BE2C (cell line): ENCODE data around the gene ARHGEF38.
A peak's percentile ranks its signal among the peaks of the same experiment; 100 is the strongest.

Source experiments
- DNase-seq: peaks from one replicate; pipeline ENCODE4 v3.0.0-alpha.2; 2020
- H3K27me3 ChIP-seq: fragments of 250-450 bp; sonication (Bioruptor Pico); 2 replicates; pipeline ENCODE4 v1.5.1; 2020; ENCODE audit warnings: mild to moderate bottlenecking
- H3K36me3 ChIP-seq: fragments of 250-450 bp; sonication (Bioruptor Pico); 2 replicates; pipeline ENCODE4 v1.5.1; 2020; ENCODE audit warnings: mild to moderate bottlenecking
- H3K4me1 ChIP-seq: fragments of 250-450 bp; sonication (Bioruptor Pico); 2 replicates; pipeline ENCODE4 v1.5.1; 2020
- H3K4me3 ChIP-seq: 2 replicates; pipeline ENCODE4 v1.5.1; 2011; ENCODE audit warnings: low read depth, low read length
- H3K9me3 ChIP-seq: fragments of 250-450 bp; sonication (Bioruptor Pico); 2 replicates; pipeline ENCODE4 v1.5.1; 2020
- TF ChIP-seq, protein P1 (sequence below): IDR thresholded peaks from 2 replicates; pipeline ENCODE4 v1.5.1; 2012; ENCODE audit warnings: mild to moderate bottlenecking, low read depth, low read length

The ARHGEF38 gene

DNA sequence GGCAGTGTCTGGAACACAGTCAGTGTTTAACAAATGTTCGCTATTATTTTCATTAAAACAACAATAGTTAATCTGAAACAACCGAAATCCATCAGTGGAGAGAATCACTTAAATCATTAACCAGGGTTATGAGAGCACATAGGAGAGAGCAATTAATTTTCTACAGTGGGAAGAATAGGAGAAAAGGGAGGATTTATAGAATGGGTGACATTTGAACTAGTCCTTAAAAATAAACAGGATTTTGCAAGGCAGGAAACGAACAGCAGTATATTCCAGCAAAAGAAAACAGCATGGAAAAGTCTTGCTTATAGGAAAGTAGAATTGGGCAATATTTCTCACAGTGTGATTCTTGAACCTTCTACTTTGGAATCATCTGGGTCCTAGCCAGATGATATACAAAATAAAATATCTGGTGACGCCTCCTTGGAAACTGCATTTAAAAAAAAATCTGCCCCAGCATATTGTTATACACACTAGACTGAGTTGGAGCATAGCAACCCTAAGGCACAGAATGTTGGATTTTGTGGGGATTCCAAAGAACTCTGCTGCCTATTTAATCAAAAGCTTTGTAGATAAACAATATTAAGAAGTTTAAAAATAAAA lies 100.0 kb downstream of the ARHGEF38 start:
- Histone ChIP-seq H3K4me3 (no peak overlapping the region), H3K4me1 (no peaks in the 10 kb centered on the region), H3K27me3 (no peaks in the 10 kb centered on the region), H3K9me3 (no peaks in the 10 kb centered on the region), H3K36me3 (no peaks in the 10 kb centered on the region)
- no peak for DNase-seq
- TF ChIP-seq, protein P1, sequence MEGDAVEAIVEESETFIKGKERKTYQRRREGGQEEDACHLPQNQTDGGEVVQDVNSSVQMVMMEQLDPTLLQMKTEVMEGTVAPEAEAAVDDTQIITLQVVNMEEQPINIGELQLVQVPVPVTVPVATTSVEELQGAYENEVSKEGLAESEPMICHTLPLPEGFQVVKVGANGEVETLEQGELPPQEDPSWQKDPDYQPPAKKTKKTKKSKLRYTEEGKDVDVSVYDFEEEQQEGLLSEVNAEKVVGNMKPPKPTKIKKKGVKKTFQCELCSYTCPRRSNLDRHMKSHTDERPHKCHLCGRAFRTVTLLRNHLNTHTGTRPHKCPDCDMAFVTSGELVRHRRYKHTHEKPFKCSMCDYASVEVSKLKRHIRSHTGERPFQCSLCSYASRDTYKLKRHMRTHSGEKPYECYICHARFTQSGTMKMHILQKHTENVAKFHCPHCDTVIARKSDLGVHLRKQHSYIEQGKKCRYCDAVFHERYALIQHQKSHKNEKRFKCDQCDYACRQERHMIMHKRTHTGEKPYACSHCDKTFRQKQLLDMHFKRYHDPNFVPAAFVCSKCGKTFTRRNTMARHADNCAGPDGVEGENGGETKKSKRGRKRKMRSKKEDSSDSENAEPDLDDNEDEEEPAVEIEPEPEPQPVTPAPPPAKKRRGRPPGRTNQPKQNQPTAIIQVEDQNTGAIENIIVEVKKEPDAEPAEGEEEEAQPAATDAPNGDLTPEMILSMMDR = no peak

DNA sequence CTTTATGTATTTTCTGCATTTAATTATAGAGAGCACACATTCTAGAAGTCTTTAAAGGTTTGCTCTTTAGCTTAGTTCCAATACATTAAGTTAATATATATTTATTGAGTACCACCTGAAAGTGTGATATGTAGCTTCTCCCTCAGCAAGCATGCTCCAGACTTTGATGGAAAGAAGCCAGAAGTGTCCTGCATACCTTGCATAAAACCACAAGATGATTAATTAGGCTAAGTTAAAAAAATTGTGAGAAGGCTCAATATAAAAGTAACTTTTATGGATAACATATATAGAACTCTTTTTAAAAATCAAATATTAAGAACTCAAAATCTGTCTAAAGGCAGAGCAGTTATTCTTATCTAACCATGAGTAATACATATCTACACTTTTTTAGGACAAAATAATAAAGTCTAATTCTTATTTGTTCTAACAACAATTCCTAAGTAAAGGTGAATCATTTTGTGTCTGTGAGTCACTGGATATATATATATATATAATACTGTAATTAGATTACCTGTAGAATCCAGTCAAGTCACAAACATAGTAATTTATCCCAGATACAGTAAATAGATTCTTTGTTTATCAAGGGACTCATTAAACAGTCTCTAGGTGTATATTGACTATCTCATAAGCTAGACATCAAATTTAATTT lies 104.8 kb downstream of the ARHGEF38 start:
- DNase-seq = no peak
- Histone ChIP-seq H3K4me1 (no peaks in the 10 kb centered on the region), H3K4me3 (no peak overlapping the region)

DNA sequence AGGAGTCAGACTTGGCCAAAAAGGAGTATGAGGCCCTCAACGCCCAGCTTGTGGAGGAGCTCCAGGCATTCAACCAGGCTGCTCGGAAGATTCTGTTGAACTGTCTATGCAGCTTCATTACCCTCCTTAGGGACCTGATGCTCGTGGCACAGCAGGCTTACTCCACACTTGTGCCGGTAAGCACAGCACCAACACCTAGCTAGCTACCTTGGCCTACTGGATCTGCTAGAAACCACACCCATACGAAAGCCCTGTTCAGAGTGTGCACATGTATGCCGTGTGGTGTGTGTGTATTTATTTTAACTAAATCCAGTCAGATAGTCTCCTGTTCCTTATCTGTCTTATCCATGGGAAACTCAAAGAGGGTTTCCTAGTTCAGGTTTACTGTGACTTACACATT lies 106.8 kb downstream of the ARHGEF38 start:
- Histone ChIP-seq H3K27me3 (no peaks in the 10 kb centered on the region), H3K9me3 (no peaks in the 10 kb centered on the region), H3K36me3 (no peaks in the 10 kb centered on the region), H3K4me1 (no peaks in the 10 kb centered on the region), H3K4me3 (no peak overlapping the region)
- no peak for DNase-seq
- TF ChIP-seq, protein P1 = no peak

More for the DNA sequence above, 104.8 kb downstream of the ARHGEF38 start:
- no peaks in the 10 kb centered on the region for H3K27me3 ChIP-seq
- H3K36me3 ChIP-seq = no peaks in the 10 kb centered on the region
- TF ChIP-seq, protein P1 = no peak
- no peaks in the 10 kb centered on the region for H3K9me3 ChIP-seq

DNA sequence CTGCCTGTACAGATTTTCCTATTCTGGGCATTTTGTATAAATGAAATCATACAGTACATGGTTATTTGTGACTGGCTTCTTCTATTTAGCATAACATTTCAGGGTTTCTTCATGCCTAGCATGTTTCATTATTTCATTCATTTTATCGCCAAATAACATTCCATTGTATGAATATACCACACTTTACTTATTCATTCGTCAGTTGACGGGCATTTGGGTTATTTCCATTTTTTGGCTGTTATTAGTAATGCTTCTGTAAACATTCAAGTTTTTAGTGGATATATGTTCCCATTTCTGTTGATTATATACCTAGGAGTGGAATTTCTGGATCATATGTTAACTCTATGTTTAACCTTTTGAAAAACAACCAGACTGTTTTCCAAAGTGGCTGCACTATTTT lies 108.6 kb downstream of the ARHGEF38 start:
- Histone ChIP-seq H3K27me3 (no peaks in the 10 kb centered on the region), H3K9me3 (no peaks in the 10 kb centered on the region), H3K36me3 (no peaks in the 10 kb centered on the region), H3K4me1 (no peaks in the 10 kb centered on the region), H3K4me3 (no peak overlapping the region)
- TF ChIP-seq, protein P1 = no peak
- DNase-seq = no peak

DNA sequence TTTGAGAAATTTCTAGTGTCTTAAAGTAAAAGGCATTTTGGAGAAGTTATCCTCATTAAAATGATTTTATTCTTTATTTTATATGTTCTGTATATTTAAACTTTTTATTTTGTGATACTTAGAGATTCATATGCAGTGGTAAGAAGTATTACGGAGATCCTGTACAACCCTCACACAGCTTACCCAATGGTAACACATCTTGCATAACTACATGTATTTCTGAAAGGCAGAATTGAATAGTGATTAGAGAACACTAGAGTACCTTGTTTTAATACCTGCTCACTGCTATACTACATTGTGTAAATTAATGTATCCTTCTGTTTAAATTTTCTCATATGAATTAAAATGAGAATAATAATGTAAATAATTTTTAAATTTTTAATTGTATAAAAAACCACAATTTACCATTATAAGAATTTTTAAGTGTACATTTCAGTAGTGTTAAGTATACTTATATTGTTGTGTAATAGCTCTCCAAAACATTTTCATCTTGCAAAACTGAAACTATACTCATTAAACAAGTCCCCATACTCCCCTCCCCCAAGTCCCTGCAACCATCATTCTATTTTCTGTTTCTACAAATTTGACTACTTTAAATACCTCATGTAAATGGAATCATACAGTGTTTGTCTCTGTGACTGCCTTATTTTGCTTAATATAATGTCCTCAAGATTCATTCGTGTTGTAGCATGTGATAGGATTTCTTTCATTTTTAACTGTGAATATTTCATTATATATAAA lies 110.7 kb downstream of the ARHGEF38 start:
- TF ChIP-seq, protein P1 = no peak
- no peaks in the 10 kb centered on the region for H3K9me3 ChIP-seq

DNA sequence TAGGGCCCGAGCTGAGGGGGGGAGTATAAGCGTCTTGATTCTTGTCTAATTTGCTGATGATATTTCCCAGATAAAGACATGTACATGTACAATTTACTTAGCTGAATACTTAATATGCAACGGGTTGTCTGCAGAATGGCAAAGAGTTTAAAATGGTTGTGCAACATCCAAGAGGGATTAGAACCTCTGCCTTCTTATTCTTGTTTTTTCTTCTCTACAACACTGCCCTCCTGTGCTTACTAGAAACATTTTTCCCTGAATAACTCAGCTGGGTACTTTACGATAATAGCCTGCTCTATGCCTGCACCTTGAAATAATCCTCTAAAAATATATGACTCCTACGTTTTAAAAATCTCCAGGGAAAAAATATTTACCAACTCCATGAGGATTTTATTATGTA lies 114.3 kb downstream of the ARHGEF38 start:
- Histone ChIP-seq H3K36me3 (no peaks in the 10 kb centered on the region), H3K4me1 (no peaks in the 10 kb centered on the region), H3K4me3 (no peak overlapping the region), H3K27me3 (no peaks in the 10 kb centered on the region), H3K9me3 (no peaks in the 10 kb centered on the region)
- TF ChIP-seq, protein P1 = peak; percentile 45
- DNase-seq = no peak

More for the DNA sequence above, 110.7 kb downstream of the ARHGEF38 start:
- DNase-seq = no peak
- H3K36me3 ChIP-seq = no peaks in the 10 kb centered on the region
- H3K4me3 ChIP-seq = no peak overlapping the region
- H3K4me1 ChIP-seq = no peaks in the 10 kb centered on the region
- H3K27me3 ChIP-seq = no peaks in the 10 kb centered on the region
